GM06990 (cell line): ENCODE data around the gene CCDC137.
"Not testable (repeated sequence)": the region's sequence is repeated elsewhere in the genome, so short reads cannot be mapped to it uniquely, and the experiment has no call there.

Experiments used
- DNase-seq: peaks from one replicate; pipeline ENCODE4 v3.0.0-alpha.2; 2011; ENCODE audit not compliant: insufficient read length; ENCODE audit errors: extremely low read depth
- H3K27me3 ChIP-seq: replicated peaks from 2 replicates; pipeline ENCODE4 v1.6.0; 2011; ENCODE audit warnings: low read length; ENCODE audit not compliant: control insufficient read depth, insufficient read depth
- H3K36me3 ChIP-seq: 2 replicates; pipeline ENCODE4 v1.5.1; 2011; ENCODE audit warnings: low read length; ENCODE audit not compliant: control insufficient read depth, insufficient read depth
- H3K4me3 ChIP-seq: replicated peaks from 2 replicates; pipeline ENCODE4 v1.5.1; 2011; ENCODE audit warnings: low read depth, mild to moderate bottlenecking, control low read depth, low read length
- TF ChIP-seq, protein P1 (sequence below): IDR thresholded peaks from 2 replicates; pipeline ENCODE4 v1.5.1; 2011; ENCODE audit warnings: low read length, control low read depth, mild to moderate bottlenecking, inconsistent platforms; ENCODE audit not compliant: insufficient read depth, poor library complexity, severe bottlenecking

The CCDC137 gene

DNA sequence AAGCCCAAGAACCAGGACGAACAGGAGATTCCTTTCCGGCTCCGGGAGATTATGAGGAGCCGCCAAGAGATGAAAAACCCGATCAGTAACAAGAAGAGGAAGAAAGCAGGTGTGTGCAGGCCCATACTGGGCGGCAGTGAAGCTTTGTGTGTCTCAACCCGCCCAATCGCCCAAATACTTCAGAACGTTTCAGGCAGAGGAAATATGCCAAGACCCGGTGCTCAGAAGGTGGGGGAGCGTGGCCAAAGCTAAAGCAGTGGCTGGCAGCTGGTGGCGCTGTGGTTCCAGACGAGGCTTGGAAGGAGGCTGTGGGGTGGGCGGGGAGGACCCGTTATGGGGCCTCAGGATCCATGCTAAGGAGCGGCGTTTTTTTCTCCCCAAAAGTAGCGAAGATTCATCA is 1.2 kb downstream of the CCDC137 start:
- no peaks in the 10 kb centered on the region for H3K27me3 ChIP-seq
- DNase-seq: no peak
- H3K4me3 ChIP-seq: peak overlapping the region; percentile 13; the same call in 1 of the 2 replicates
- TF ChIP-seq, protein P1, sequence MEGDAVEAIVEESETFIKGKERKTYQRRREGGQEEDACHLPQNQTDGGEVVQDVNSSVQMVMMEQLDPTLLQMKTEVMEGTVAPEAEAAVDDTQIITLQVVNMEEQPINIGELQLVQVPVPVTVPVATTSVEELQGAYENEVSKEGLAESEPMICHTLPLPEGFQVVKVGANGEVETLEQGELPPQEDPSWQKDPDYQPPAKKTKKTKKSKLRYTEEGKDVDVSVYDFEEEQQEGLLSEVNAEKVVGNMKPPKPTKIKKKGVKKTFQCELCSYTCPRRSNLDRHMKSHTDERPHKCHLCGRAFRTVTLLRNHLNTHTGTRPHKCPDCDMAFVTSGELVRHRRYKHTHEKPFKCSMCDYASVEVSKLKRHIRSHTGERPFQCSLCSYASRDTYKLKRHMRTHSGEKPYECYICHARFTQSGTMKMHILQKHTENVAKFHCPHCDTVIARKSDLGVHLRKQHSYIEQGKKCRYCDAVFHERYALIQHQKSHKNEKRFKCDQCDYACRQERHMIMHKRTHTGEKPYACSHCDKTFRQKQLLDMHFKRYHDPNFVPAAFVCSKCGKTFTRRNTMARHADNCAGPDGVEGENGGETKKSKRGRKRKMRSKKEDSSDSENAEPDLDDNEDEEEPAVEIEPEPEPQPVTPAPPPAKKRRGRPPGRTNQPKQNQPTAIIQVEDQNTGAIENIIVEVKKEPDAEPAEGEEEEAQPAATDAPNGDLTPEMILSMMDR: peak; percentile 18
- peaks cover 31% of the 10 kb centered on the region for H3K36me3 ChIP-seq

DNA sequence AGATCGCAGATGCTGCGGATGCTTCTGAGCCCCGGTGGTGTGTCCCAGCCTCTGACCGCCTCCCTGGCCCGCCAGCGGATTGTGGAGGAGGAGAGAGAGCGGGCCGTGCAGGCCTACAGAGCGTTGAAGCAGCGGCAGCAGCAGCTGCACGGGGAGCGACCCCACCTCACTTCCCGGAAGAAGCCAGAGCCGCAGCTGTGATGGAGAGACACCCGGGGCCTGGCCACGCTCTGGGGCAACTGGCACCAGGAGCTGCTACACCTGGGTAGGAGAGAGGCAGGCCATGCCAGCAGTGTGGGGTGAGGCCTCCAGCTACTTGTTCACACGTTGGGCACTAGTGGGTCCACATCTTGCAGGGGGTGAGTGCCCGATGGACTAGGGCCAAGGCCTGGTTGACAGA is 6.0 kb downstream of the CCDC137 start:
- no peak for DNase-seq
- TF ChIP-seq, protein P1: no peak
- Histone ChIP-seq H3K27me3 (no peaks in the 10 kb centered on the region), H3K4me3 (no peak overlapping the region), H3K36me3 (peaks cover 33% of the 10 kb centered on the region)

GRCh38 chr17:81672954-81673353 is 6.4 kb downstream of the CCDC137 start:
- TF ChIP-seq, protein P1: no peak
- H3K36me3 ChIP-seq: peaks cover 33% of the 10 kb centered on the region

DNA sequence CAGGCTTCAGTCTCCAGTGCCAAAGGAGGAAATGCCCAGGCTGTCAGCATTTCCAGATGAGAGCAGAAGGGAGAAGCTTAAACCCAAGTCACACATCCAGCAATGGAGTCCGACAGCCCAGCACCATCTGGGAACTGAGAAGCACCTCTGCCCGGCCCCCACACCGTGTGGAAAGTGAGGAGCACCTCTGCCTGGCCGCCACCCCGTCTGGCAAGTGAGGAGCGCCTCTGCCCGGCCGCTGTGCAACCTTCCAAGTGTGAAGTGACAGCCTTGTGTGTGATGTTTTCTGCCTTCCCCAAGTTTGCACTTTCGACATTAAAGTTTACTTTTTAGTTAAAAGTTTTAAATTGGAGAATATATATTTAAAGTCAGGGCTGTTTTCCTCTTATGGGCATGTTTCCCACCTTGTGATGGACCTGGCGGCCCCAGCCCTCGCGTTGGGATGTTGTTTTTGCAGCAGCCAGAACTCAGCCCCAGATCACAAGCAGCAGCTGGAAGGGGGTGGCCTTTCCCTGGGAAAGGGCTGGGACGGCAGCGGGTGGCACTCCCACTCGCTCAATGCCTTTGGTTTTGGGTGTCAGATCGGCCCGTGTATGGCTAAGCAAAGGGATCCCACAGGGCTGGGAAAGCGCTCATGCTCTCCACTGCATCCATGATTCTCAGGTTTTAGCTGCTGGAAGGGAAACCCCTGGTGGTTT is 7.2 kb downstream of the CCDC137 start:
- H3K36me3 ChIP-seq: peaks cover 33% of the 10 kb centered on the region
- DNase-seq: no peak
- no peaks in the 10 kb centered on the region for H3K27me3 ChIP-seq
- TF ChIP-seq, protein P1: no peak
- no peak overlapping the region for H3K4me3 ChIP-seq

More at GRCh38 chr17:81672954-81673353, 6.4 kb downstream of the CCDC137 start:
- DNase-seq: no peak
- H3K27me3 ChIP-seq: no peaks in the 10 kb centered on the region
- H3K4me3 ChIP-seq: no peak overlapping the region

DNA sequence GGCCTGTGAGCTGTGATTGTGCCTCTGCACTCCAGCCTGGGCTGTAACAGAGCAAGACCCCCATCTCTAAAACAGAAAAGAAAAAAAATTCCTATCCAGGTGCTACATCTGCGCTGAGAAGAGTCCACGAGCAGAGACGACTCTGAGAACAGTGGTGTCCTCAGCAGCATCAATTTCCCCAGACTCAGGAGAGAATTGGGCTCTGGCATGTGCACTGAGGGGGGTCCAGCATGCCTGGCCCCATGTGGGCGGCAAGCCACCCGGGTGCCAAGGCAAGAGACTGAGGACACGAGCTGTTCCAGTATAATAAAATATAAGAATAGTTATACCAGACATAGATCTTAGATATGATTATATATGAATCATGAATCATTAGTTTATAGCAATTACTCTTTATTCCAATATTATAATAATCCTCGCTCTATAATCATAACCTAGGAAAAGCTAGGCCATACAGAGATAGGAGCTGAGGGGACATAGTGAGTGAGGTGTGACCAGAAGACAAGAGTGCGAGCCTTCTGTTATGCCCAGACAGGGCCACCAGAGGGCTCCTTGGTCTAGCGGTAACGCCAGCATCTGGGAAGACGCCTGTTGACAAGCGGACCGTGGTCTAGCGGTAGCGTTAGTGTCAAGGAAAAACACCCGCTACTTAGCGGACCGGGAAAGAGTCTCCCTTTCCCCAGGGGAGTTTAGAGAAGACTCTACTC is 9.1 kb downstream of the CCDC137 start:
- DNase-seq, H3K27me3 ChIP-seq, H3K4me3 ChIP-seq: not testable (repeated sequence)
- TF ChIP-seq, protein P1: peak; percentile 44
- H3K36me3 ChIP-seq: peaks cover 25% of the 10 kb centered on the region
